DMS53 treated with DMSO at 0.1 percent for 48 hours (cell line): Measurements from ENCODE around the gene GANC.

Experiments
- DNase-seq: peaks from one replicate; lab custom pipeline; 2025; ENCODE audit not compliant: unreplicated experiment; lab: John Stamatoyannopoulos, UW

The GANC gene

GRCh38 chr15:42343596-42344232, 70.7 kb downstream of the GANC start:
- DNase-seq: no peak

GRCh38 chr15:42344763-42345162, 71.8 kb downstream of the GANC start:
- DNase-seq: no peak

- no peak for DNase-seq
These were observed 72.5 kb downstream of the GANC start for GRCh38 chr15:42345504-42345903.

DNA sequence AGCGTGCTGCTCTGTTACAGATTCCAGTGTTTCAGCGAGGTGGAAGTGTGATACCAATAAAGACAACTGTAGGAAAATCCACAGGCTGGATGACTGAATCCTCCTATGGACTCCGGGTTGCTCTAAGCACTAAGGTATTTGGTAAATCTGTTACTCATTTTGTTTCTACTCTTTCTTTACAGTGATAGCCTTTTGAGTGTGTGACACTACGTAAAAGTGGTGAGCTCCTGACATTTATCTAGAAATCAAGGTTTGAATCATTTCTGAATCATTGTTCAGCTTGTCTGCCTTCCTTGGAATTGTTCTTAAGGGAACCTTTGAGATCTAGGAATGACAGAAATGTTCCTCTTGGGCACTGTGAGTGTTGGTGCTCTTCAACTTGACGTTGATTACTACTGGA, 75.1 kb downstream of the GANC start:
- DNase-seq: no peak

DNA sequence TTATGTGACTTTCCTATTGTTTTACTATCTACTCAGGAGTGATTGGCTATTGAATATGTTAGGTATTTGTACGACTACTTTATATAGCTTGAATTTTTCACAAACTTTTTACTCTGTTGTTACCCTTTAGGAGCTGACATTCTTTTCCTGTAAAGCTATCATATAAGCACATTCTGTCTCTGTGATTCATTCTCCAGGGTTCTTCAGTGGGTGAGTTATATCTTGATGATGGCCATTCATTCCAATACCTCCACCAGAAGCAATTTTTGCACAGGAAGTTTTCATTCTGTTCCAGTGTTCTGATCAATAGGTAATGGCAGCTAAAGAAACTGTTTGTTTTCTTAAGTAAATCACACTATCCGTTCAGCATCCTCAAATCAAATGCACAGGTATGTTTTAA, 76.2 kb downstream of the GANC start:
- DNase-seq: no peak

DNA sequence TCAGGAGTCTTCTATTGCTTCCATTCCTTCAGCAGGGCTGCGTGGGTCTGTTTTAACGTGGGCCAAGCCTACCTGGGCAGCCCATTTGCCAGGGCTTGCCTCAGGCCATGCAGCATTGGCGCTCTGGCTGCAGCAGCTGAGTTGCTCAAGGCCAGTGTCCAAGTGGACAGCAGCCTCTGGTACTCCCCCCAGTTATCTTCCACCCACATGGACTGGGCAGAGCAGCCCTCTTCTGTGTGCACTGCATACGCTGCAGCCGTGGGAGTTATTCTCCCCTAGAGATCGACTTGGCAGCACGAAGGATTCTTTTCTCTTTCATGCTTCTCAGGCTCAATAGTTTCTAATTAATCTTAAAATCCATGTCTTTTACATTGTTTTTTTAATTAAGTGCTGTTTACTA, 79.4 kb downstream of the GANC start:
- DNase-seq: no peak

GRCh38 chr15:42353061-42353460, 80.1 kb downstream of the GANC start:
- no peak for DNase-seq

- no peak for DNase-seq
These were observed 81.8 kb downstream of the GANC start for GRCh38 chr15:42354824-42355223.

GRCh38 chr15:42355291-42355690, 82.3 kb downstream of the GANC start:
- no peak for DNase-seq

DNA sequence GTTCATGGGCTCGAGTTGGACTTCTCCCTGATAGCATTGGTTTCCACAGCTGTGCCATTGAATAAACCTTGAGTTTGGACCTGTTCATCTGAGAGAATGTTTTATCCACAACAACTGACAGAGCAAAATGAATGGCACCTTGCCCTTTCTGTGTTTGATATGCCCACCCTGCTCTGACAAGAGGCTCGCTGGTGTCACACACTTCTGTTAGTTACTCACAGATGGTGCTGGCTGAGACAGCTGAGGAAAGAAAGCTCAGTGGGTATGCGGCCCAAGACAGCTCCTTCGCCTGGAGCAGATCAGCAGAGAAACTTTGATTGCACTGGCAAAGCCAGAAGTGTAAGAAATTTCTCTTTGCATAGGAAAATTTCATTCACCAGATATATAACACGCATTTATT, 83.8 kb downstream of the GANC start:
- no peak for DNase-seq

- DNase-seq: no peak
These were observed 85.1 kb downstream of the GANC start for GRCh38 chr15:42358141-42358540.

GRCh38 chr15:42359249-42359648, 86.2 kb downstream of the GANC start, which contains the start of gene CAPN3:
Gene CAPN3, plus strand, starts transcription at chr15:42359501. Its CDS starts 305 bp downstream, at chr15:42359806.
- no peak for DNase-seq

GRCh38 chr15:42359985-42360384, 87.0 kb downstream of the GANC start:
- no peak for DNase-seq

GRCh38 chr15:42360535-42361112, 87.6 kb downstream of the GANC start:
- DNase-seq: no peak

GRCh38 chr15:42363487-42363886, 90.5 kb downstream of the GANC start:
- no peak for DNase-seq

GRCh38 chr15:42363942-42364341, 90.9 kb downstream of the GANC start:
- DNase-seq: no peak

GRCh38 chr15:42364529-42364928, 91.5 kb downstream of the GANC start:
- DNase-seq: no peak

DNA sequence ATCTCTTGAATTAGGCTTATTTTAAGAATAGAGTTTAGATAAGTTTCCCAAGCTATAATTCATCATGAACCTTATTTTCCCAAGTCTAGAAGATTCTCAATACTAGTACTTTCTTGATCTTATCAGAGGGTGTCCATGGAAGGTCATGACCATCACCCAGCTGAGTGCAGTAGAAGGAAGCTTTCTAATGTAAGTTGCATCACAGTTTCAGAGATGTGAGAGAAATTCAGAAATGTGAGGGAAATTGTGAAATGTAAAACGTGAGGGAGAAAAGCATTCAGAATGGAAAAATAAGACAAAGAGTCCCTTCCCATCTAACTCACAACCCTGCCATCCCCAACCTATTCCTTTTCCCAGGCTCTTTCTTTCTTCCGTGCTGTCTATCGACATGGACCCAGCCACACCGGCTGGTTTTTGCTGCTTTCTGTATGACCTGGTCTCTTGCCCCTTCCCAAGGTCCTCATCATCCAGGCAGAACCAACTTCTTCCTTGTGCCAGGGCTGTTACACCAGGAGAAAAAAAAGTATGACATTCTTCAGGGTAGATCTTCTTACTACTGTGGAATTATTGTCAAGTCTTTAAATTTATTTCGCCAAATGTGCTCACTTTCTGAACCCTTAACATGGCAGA, 93.0 kb downstream of the GANC start:
- DNase-seq: no peak

GRCh38 chr15:42367041-42367440, 94.0 kb downstream of the GANC start:
- DNase-seq: no peak

GRCh38 chr15:42368096-42368495, 95.1 kb downstream of the GANC start:
- DNase-seq: no peak

DNA sequence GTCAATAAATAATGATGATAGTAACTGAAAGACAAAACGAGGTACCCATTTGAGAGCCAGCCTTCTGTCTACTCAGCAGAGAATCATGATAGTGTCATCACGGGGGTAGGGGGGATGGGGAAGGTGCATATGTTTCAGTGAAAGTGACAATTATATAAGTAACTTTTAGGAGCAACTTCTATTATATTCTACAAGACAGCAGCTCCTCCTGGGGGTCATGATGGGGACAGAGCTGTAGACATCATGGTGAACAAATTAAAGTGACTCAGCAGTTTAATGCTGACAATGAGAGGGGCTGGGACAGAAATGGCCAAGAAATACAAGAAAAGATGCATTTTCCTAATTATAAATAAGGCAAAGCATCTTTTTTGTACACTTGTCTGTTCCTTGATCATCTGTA, 98.1 kb downstream of the GANC start:
- no peak for DNase-seq

DNA sequence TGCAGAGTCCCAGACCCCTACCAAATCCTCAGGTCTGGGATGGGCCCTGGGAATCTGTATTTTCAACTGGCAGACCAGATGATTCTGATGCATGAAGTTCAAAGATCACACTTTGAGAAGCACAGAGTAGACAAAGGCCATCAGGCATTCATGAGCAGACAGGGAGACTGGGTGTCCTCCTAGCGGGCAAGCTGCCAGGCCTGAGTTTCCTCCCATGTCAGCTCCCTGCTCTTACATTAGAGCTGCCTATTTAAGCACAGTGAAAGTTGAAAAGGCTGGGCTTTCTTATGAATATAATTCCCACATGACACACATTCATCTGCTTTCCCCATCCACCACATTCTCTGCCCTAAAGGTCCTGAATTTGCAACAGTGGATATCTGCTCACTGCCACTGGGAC, 100.3 kb downstream of the GANC start:
- no peak for DNase-seq

- no peak for DNase-seq
These were observed 100.9 kb downstream of the GANC start for GRCh38 chr15:42373936-42374335.
